PC-9 (cell line): ENCODE data around the gene PON3. TPM values are rescaled to one million over a fixed set of nuclear protein-coding genes. Genes with fewer than 3 reads are reported as not detected.

Experiments
- BruUV-seq: library from RNA; stranded (reverse); fragments of 400-500 nt; replicated peaks from 2 replicates; lab custom pipeline; 2021; lab: Mats Ljungman, UMichigan
- CTCF ChIA-PET: fragments of 300-600 bp; sonication (Branson Sonifier 250); formaldehyde crosslinking; loops from one replicate; lab custom pipeline; 2022; ENCODE audit warnings: antibody characterized with exemption; lab: Charles Lee
- POLR2A ChIA-PET: fragments of 300-600 bp; sonication (Branson Sonifier 250); formaldehyde crosslinking; loops from one replicate; lab custom pipeline; 2022; ENCODE audit warnings: antibody characterized with exemption; ENCODE audit not compliant: unreplicated experiment; lab: Charles Lee
- DNase-seq, 2 experiments: peaks; one replicate each; pipeline versions ENCODE4 v3.0.0 to v3.0.0-alpha.2; 2015 to 2022; ENCODE audit warnings: mixed read lengths in 1 of 2
- H2AFZ ChIP-seq: fragments of 200-600 bp; sonication (generic); 2 replicates; pipeline ENCODE4 v1.8.1; 2017; ENCODE audit warnings: antibody characterized with exemption
- H3F3A ChIP-seq: fragments of 200-600 bp; sonication (generic); 2 replicates; pipeline ENCODE4 v1.8.1; 2017; ENCODE audit warnings: antibody characterized with exemption, mild to moderate bottlenecking, low read depth; ENCODE audit not compliant: insufficient read depth
- H3K27ac ChIP-seq: fragments of 200-600 bp; sonication (generic); 2 replicates; pipeline ENCODE4 v1.6.1; 2016; ENCODE audit warnings: mixed run types
- H3K27me3 ChIP-seq: fragments of 200-600 bp; sonication (generic); 2 replicates; pipeline ENCODE4 v1.6.1; 2016; ENCODE audit warnings: low read depth, mixed run types; ENCODE audit not compliant: insufficient read depth
- H3K36me3 ChIP-seq: fragments of 200-600 bp; sonication (generic); 2 replicates; pipeline ENCODE4 v1.6.1; 2016; ENCODE audit warnings: low read depth, mixed run types
- H3K4me1 ChIP-seq: fragments of 200-600 bp; sonication (generic); replicated peaks from 2 replicates; pipeline ENCODE4 v1.6.1; 2016; ENCODE audit warnings: mixed run types; ENCODE audit not compliant: insufficient read depth
- H3K4me2 ChIP-seq: fragments of 200-600 bp; sonication (generic); 2 replicates; pipeline ENCODE4 v1.6.1; 2017; ENCODE audit warnings: mixed run types
- H3K4me3 ChIP-seq: fragments of 200-600 bp; sonication (generic); 2 replicates; pipeline ENCODE4 v1.6.1; 2016; ENCODE audit warnings: mixed run types
- H3K79me2 ChIP-seq: fragments of 200-600 bp; sonication (generic); 2 replicates; pipeline ENCODE4 v1.6.1; 2017; ENCODE audit warnings: low read depth, mixed run types
- H3K9me2 ChIP-seq: fragments of 200-600 bp; sonication (generic); 2 replicates; pipeline ENCODE4 v1.8.1; 2017; ENCODE audit warnings: mild to moderate bottlenecking; ENCODE audit not compliant: insufficient read depth
- H3K9me3 ChIP-seq: fragments of 200-600 bp; sonication (generic); 2 replicates; pipeline ENCODE4 v1.8.1; 2016; ENCODE audit warnings: low read depth; ENCODE audit not compliant: insufficient read depth
- H4K20me1 ChIP-seq: fragments of 200-600 bp; sonication (generic); 2 replicates; pipeline ENCODE4 v1.8.1; 2017; ENCODE audit not compliant: insufficient read depth
- CTCF ChIP-seq: fragments of 200-600 bp; sonication (generic); conservative IDR thresholded peaks from 2 replicates; pipeline ENCODE4 v1.6.1; 2017; ENCODE audit warnings: mixed run types, antibody characterized with exemption, mild to moderate bottlenecking, moderate library complexity
- EZH2 ChIP-seq: fragments of 200-600 bp; sonication (generic); IDR thresholded peaks from 2 replicates; pipeline ENCODE4 v1.8.0; 2017; ENCODE audit warnings: antibody characterized with exemption, low read depth
- intact Hi-C: fragments of 100-400 bp; cut with micrococcal nuclease; formaldehyde crosslinking; loops from one replicate; pipeline ENCODE4 v1.10.0; 2022; ENCODE audit not compliant: unreplicated experiment
- total RNA-seq: library from RNA; stranded (reverse); gene quantifications from 2 replicates; pipeline ENCODE4 v1.2.3, GENCODE V29; 2021

Gene PON3
- total RNA-seq, 1 experiment from 2014 or later, result 0.85 TPM

GRCh38 chr7:95322396-95322795, 73.8 kb downstream of the PON3 start:
- H3K4me3 ChIP-seq, result no peak overlapping the region
- DNase-seq, result no peak
- H3F3A ChIP-seq, result no peaks in the 10 kb centered on the region
- intact Hi-C loops, result no loop called here
- no peaks in the 10 kb centered on the region for H3K9me2 ChIP-seq
- no TSS peak for BruUV-seq
- H3K27ac ChIP-seq, result no peak overlapping the region
- no peaks in the 10 kb centered on the region for H4K20me1 ChIP-seq
- peaks cover 4% of the 10 kb centered on the region; the same call in 1 of the 2 replicates for H3K27me3 ChIP-seq
- H3K79me2 ChIP-seq, result no peaks in the 10 kb centered on the region
- TF ChIP-seq CTCF, result no peak
- TF ChIP-seq EZH2, result no peak
- H2AFZ ChIP-seq, result no peak overlapping the region
- no peaks in the 10 kb centered on the region for H3K4me1 ChIP-seq
- no peaks in the 10 kb centered on the region for H3K36me3 ChIP-seq
- POLR2A ChIA-PET, result no interaction called here
- CTCF ChIA-PET, result no interaction called here
- H3K4me2 ChIP-seq, result no peak overlapping the region
- no peaks in the 10 kb centered on the region for H3K9me3 ChIP-seq

GRCh38 chr7:95321720-95322119, 74.5 kb downstream of the PON3 start:
- Histone ChIP-seq H3K79me2 (no peaks in the 10 kb centered on the region), H3K4me1 (no peaks in the 10 kb centered on the region), H3K4me3 (no peak overlapping the region), H4K20me1 (no peaks in the 10 kb centered on the region), H3F3A (no peaks in the 10 kb centered on the region), H3K9me2 (no peaks in the 10 kb centered on the region), H3K9me3 (no peaks in the 10 kb centered on the region), H3K27ac (no peak overlapping the region), H3K36me3 (no peaks in the 10 kb centered on the region), H3K27me3 (peaks cover 4% of the 10 kb centered on the region; the same call in 1 of the 2 replicates), H3K4me2 (no peak overlapping the region), H2AFZ (no peak overlapping the region)
- intact Hi-C loops, result no loop called here
- TF ChIP-seq CTCF (no peak), EZH2 (no peak)
- ChIA-PET POLR2A (no interaction called here), CTCF (no interaction called here)
- no peak for DNase-seq
- no TSS peak for BruUV-seq

DNA sequence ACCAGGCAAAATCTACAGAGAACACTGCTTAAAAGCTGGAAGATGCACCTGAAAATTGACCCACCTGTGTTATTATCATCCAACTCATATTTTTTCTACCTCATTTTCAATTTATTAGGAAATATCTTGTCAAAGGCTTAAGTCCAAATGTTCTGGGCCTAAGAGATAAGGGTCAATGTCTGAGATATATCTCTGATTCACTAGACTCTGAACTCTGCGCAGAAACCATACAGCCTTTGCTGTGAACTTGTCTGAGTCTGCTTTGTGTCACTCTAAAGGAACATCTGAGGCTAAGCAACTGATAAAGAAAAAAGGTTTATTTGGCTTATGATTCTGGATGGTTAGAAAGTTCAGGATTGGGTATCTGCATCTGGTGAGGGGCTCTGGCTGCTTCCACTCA, 75.5 kb downstream of the PON3 start:
- no peak overlapping the region for H3K4me3 ChIP-seq
- H3F3A ChIP-seq, result no peaks in the 10 kb centered on the region
- no peak for TF ChIP-seq CTCF
- no peak for TF ChIP-seq EZH2
- H3K4me1 ChIP-seq, result no peaks in the 10 kb centered on the region
- no peak overlapping the region for H3K4me2 ChIP-seq
- ChIA-PET CTCF (no interaction called here), POLR2A (no interaction called here)
- DNase-seq, result no peak
- H3K36me3 ChIP-seq, result no peaks in the 10 kb centered on the region
- no peaks in the 10 kb centered on the region for H3K79me2 ChIP-seq
- no peak overlapping the region for H3K27ac ChIP-seq
- BruUV-seq, result no TSS peak
- no peaks in the 10 kb centered on the region for H3K9me3 ChIP-seq
- intact Hi-C loops, result no loop called here
- no peaks in the 10 kb centered on the region for H3K9me2 ChIP-seq
- H3K27me3 ChIP-seq, result peaks cover 4% of the 10 kb centered on the region; the same call in 1 of the 2 replicates
- no peaks in the 10 kb centered on the region for H4K20me1 ChIP-seq
- no peak overlapping the region for H2AFZ ChIP-seq
